Smooth muscle cell (in vitro differentiated cells): ENCODE data around the gene SBF2. TPM values are rescaled to one million over a fixed set of nuclear protein-coding genes. Genes with fewer than 3 reads are reported as not detected.

Experiments used
- DNase-seq: peaks from one replicate; lab custom pipeline; 2025; ENCODE audit not compliant: unreplicated experiment; lab: John Stamatoyannopoulos, UW
- H2AFZ ChIP-seq: fragments of 200-600 bp; sonication (generic); 2 replicates; pipeline ENCODE4 v1.6.0; 2016; ENCODE audit warnings: antibody characterized with exemption, low read depth, mild to moderate bottlenecking
- H3F3A ChIP-seq: fragments of 200-600 bp; sonication (generic); 2 replicates; pipeline ENCODE4 v1.6.0; 2017; ENCODE audit warnings: antibody characterized with exemption, low read depth
- H3K27ac ChIP-seq: fragments of 200-600 bp; sonication (generic); 2 replicates; pipeline ENCODE4 v1.5.1; 2016; ENCODE audit warnings: low read depth, mild to moderate bottlenecking
- H3K27me3 ChIP-seq: fragments of 200-600 bp; sonication (generic); 2 replicates; pipeline ENCODE4 v1.6.1; 2016; ENCODE audit warnings: low read depth, mild to moderate bottlenecking
- H3K36me3 ChIP-seq: fragments of 200-600 bp; sonication (generic); 2 replicates; pipeline ENCODE4 v1.5.1; 2016; ENCODE audit warnings: low read depth
- H3K4me1 ChIP-seq: fragments of 200-600 bp; sonication (generic); 2 replicates; pipeline ENCODE4 v1.5.1; 2016; ENCODE audit warnings: low read depth
- H3K4me2 ChIP-seq: fragments of 200-600 bp; sonication (generic); 2 replicates; pipeline ENCODE4 v1.6.0; 2016; ENCODE audit warnings: mild to moderate bottlenecking
- H3K4me3 ChIP-seq: fragments of 200-600 bp; sonication (generic); 2 replicates; pipeline ENCODE4 v1.5.1; 2016; ENCODE audit warnings: mild to moderate bottlenecking
- H3K79me2 ChIP-seq: fragments of 200-600 bp; sonication (generic); 2 replicates; pipeline ENCODE4 v1.6.0; 2016; ENCODE audit warnings: low read depth, mild to moderate bottlenecking
- H3K9ac ChIP-seq: fragments of 200-600 bp; sonication (generic); 2 replicates; pipeline ENCODE4 v1.6.0; 2016; ENCODE audit warnings: low read depth
- H3K9me3 ChIP-seq: fragments of 200-600 bp; sonication (generic); replicated peaks from 2 replicates; pipeline ENCODE4 v1.5.1; 2016; ENCODE audit warnings: low read depth
- H4K20me1 ChIP-seq: fragments of 200-600 bp; sonication (generic); 2 replicates; pipeline ENCODE4 v1.6.0; 2016; ENCODE audit warnings: low read depth
- WGBS: methylation state at CpG from one replicate; pipeline ENCODE4 v1.1.7; 2016; ENCODE audit warnings: low lambda C conversion rate; 5-methylcytosine and 5-hydroxymethylcytosine counted together
- polyA plus RNA-seq: library from polyadenylated mRNA; unstranded; fragments of >200 nt; fragmentation: Nextera tagmentation; extraction: Ambion mirVana; gene quantifications from 2 replicates; pipeline ENCODE4 v1.2.1, GENCODE V29; 2016
- total RNA-seq: library from RNA; depleted of rRNA; stranded (reverse); fragments of >200 nt; gene quantifications from 2 replicates; pipeline ENCODE4 v1.2.3, GENCODE V29; 2014
- TF ChIP-seq, protein P1 (sequence below): fragments of 200-600 bp; sonication (generic); IDR thresholded peaks from 2 replicates; pipeline ENCODE4 v1.5.1; 2017; ENCODE audit warnings: borderline replicate concordance, mild to moderate bottlenecking, antibody characterized with exemption; ENCODE audit not compliant: insufficient read depth, poor library complexity, severe bottlenecking

Gene SBF2
- total and polyA plus RNA-seq, 2 experiments from 2014 or later = 19.0 to 80.7 TPM

DNA sequence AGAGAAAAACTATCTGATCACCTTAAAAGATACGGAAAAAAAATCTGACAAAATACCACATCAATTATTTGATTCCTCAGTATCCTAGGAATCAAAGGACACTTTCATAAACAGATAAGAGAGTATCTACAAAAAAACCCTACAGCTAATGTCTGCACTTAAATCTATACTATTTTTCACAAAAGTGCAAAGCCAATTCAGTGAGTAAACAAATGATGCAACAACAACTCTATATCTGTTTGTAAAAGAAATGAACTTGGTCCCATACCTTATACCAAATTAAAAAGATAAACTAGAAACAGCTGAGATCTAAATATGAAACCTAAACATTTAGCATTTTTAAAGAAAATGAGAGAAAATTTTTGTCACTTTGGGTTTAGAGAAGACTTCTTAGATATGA, 366.3 kb downstream of the SBF2 start:
- WGBS = 94% methylated on average over 1 of the region's 1 CpG
- H3K36me3 ChIP-seq = no peaks in the 10 kb centered on the region
- H2AFZ ChIP-seq = no peak overlapping the region
- H3K4me1 ChIP-seq = peaks cover 7% of the 10 kb centered on the region
- H3K4me3 ChIP-seq = no peak overlapping the region
- DNase-seq = no peak
- no peaks in the 10 kb centered on the region for H4K20me1 ChIP-seq
- no peaks in the 10 kb centered on the region for H3K9me3 ChIP-seq
- H3K27ac ChIP-seq = no peak overlapping the region
- H3K9ac ChIP-seq = no peak overlapping the region
- no peaks in the 10 kb centered on the region for H3K79me2 ChIP-seq
- H3K27me3 ChIP-seq = no peaks in the 10 kb centered on the region
- TF ChIP-seq, protein P1, sequence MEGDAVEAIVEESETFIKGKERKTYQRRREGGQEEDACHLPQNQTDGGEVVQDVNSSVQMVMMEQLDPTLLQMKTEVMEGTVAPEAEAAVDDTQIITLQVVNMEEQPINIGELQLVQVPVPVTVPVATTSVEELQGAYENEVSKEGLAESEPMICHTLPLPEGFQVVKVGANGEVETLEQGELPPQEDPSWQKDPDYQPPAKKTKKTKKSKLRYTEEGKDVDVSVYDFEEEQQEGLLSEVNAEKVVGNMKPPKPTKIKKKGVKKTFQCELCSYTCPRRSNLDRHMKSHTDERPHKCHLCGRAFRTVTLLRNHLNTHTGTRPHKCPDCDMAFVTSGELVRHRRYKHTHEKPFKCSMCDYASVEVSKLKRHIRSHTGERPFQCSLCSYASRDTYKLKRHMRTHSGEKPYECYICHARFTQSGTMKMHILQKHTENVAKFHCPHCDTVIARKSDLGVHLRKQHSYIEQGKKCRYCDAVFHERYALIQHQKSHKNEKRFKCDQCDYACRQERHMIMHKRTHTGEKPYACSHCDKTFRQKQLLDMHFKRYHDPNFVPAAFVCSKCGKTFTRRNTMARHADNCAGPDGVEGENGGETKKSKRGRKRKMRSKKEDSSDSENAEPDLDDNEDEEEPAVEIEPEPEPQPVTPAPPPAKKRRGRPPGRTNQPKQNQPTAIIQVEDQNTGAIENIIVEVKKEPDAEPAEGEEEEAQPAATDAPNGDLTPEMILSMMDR = no peak
- H3K4me2 ChIP-seq = no peak overlapping the region
- H3F3A ChIP-seq = no peaks in the 10 kb centered on the region

DNA sequence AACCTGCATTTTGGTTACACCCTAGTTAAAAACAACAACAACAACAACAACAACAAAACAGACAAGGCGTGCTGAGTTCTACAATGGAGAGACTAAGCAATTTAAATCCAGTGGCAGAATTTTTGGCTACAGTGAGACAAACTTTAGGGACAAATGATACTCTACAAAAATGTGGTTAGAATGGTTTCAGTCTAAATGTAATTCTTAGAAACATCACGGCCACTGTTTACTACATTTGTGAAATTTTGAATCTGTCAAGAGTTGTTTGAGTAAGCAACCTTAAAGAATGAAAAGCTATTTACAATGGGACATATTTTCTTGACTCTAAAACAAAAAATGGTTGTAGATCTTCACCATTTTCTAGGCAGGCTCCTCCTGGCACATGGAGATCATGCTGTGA, 370.7 kb downstream of the SBF2 start:
- H3K36me3 ChIP-seq = no peaks in the 10 kb centered on the region
- no peaks in the 10 kb centered on the region for H3F3A ChIP-seq
- H3K27me3 ChIP-seq = no peaks in the 10 kb centered on the region
- TF ChIP-seq, protein P1 = no peak
- H3K9me3 ChIP-seq = no peaks in the 10 kb centered on the region
- no peak overlapping the region for H3K4me3 ChIP-seq
- no peak overlapping the region for H3K4me2 ChIP-seq
- H3K4me1 ChIP-seq = peaks cover 10% of the 10 kb centered on the region
- 73% methylated on average over 2 of the region's 2 CpGs for WGBS
- H2AFZ ChIP-seq = no peak overlapping the region
- H3K27ac ChIP-seq = no peak overlapping the region
- no peaks in the 10 kb centered on the region for H3K79me2 ChIP-seq
- no peaks in the 10 kb centered on the region for H4K20me1 ChIP-seq
- H3K9ac ChIP-seq = no peak overlapping the region
- no peak for DNase-seq

DNA sequence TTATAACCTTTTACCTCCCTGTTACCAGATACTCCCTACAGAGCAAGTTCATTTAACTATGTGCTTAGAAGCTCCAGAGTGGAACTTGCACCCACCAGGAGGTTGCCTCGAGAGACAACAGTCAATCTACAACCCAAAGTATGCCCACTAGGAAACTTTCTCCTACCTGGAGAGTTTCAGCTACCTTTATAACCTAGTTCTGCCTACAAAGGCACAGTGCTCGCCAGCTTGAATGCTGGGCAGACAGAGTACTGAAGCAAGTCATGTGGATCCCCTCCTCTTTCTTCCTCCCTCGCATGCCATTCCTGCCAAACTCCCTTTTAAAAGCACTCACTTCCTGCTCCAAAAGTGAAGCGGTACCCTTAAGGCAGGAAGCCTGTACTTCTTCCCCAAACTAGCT, 371.2 kb downstream of the SBF2 start:
- WGBS = 31% methylated on average over 4 of the region's 4 CpGs
- Histone ChIP-seq H3K36me3 (no peaks in the 10 kb centered on the region), H3K4me2 (no peak overlapping the region), H3K79me2 (no peaks in the 10 kb centered on the region), H3K9me3 (no peaks in the 10 kb centered on the region), H3K4me3 (no peak overlapping the region), H4K20me1 (no peaks in the 10 kb centered on the region), H3F3A (no peaks in the 10 kb centered on the region), H2AFZ (no peak overlapping the region), H3K9ac (no peak overlapping the region), H3K27ac (no peak overlapping the region), H3K4me1 (peaks cover 10% of the 10 kb centered on the region), H3K27me3 (no peaks in the 10 kb centered on the region)
- DNase-seq = no peak
- TF ChIP-seq, protein P1 = no peak

DNA sequence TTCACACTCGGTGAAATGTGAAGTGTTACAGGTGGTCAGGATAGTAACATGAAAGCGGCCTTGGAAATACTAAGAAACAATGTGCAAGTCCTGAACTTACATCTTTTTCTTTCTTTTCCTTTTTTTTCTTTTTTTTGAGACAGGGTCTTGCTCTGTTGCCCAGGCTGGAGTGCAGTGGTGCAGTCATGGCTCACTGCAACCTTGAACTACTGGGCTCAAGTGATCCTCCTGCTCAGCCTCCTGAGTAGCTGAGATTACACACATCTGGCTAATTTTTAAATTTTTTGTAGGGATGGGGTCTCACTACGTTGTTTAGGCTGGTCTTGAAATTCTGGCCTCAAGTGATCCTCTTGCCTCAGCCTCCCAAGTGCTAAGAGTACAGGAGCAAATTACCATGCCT, 377.5 kb downstream of the SBF2 start:
- Histone ChIP-seq H3K27ac (no peak overlapping the region), H4K20me1 (no peaks in the 10 kb centered on the region), H3K4me3 (no peak overlapping the region), H2AFZ (no peak overlapping the region), H3K27me3 (no peaks in the 10 kb centered on the region), H3K79me2 (no peaks in the 10 kb centered on the region), H3K9me3 (no peaks in the 10 kb centered on the region), H3K9ac (no peak overlapping the region), H3K4me2 (no peak overlapping the region), H3K4me1 (no peaks in the 10 kb centered on the region), H3F3A (no peaks in the 10 kb centered on the region), H3K36me3 (no peaks in the 10 kb centered on the region)
- no peak for DNase-seq
- TF ChIP-seq, protein P1 = no peak
- WGBS = 96% methylated on average over 3 of the region's 3 CpGs
